K562 (cell line): ENCODE measurements around the gene PSMD11. TPM values are rescaled to one million over a fixed set of nuclear protein-coding genes. Genes with fewer than 3 reads are reported as not detected.
A peak's percentile ranks its signal among the peaks of the same experiment; 100 is the strongest.

Source experiments
- CAMTA2 ChIP-seq: fragments of 250-450 bp; sonication (Bioruptor Pico); conservative IDR thresholded peaks from 2 replicates; pipeline ENCODE4 v1.5.1; 2022
- GABPA ChIP-seq: fragments of 200-800 bp; sonication (Bioruptor generic); conservative IDR thresholded peaks from 2 replicates; pipeline ENCODE4 v1.6.1; 2016; ENCODE audit warnings: low read depth, missing genetic modification characterization, missing compliant biosample characterization
- GATAD2B ChIP-seq: fragments of 450-650 bp; IDR thresholded peaks from 2 replicates; pipeline ENCODE4 v1.6.1; 2017; ENCODE audit warnings: mild to moderate bottlenecking, borderline replicate concordance
- NCOA1 ChIP-seq: fragments of 450-650 bp; IDR thresholded peaks from 2 replicates; pipeline ENCODE4 v1.6.1; 2016; ENCODE audit warnings: low read depth
- RBFOX2 ChIP-seq: fragments of 200-400 bp; formaldehyde crosslinking; IDR thresholded peaks from 2 replicates; pipeline ENCODE4 v1.6.1; 2017; ENCODE audit warnings: low read depth, mild to moderate bottlenecking, low read length, moderate library complexity
- SRSF1 ChIP-seq: fragments of 200-400 bp; formaldehyde crosslinking; IDR thresholded peaks from 2 replicates; pipeline ENCODE4 v1.6.1; 2017; ENCODE audit warnings: mild to moderate bottlenecking, low read depth, low read length, moderate library complexity
- ZBTB1 ChIP-seq: sonication (generic); formaldehyde crosslinking; IDR thresholded peaks from 2 replicates; pipeline ENCODE4 v1.8.1; 2023; ENCODE audit warnings: missing genetic modification reagents, low read depth, mild to moderate bottlenecking, borderline replicate concordance
- ZNF197 ChIP-seq: fragments of 200-800 bp; sonication (Bioruptor generic); IDR thresholded peaks from 2 replicates; pipeline ENCODE4 v1.6.1; 2016; ENCODE audit warnings: low read depth, missing genetic modification characterization, missing compliant biosample characterization
- ZNF212 ChIP-seq: fragments of 450-650 bp; formaldehyde crosslinking; IDR thresholded peaks from 2 replicates; pipeline ENCODE4 v1.4.0; 2020; ENCODE audit warnings: mild to moderate bottlenecking
- polyA plus RNA-seq, 8 experiments: library from polyadenylated mRNA; depleted of rRNA in 4 of 8; stranded (reverse) in 5 of 8; unstranded in 3 of 8; fragments of >200 nt; fragmentation: Nextera tagmentation in 2 of 8; fragmentation: Illumina TruSeq in 1 of 8; extraction: Ambion mirVana in 2 of 8; extraction: Trizol in 1 of 8; gene quantifications; 2 replicates each; pipeline versions ENCODE4 v1.2.1 to v1.2.3, GENCODE V29; 2011 to 2014; ENCODE audit warnings: inconsistent platforms in 1 of 8, missing spikeins in 1 of 8
- total RNA-seq, 7 experiments: library from RNA; depleted of rRNA in 6 of 7; stranded (reverse); fragments of >200 nt in 6 of 7; fragmentation: Illumina TruSeq in 2 of 7; extraction: Trizol in 2 of 7; gene quantifications; 2 replicates each; pipeline versions ENCODE4 v1.2.1 to v1.2.3, GENCODE V29; 2011 to 2021; ENCODE audit warnings: low replicate concordance in 1 of 7
- TF ChIP-seq, protein P1 (sequence below): sonication (generic); formaldehyde crosslinking; IDR thresholded peaks from 2 replicates; pipeline ENCODE4 v1.8.1; 2023; ENCODE audit warnings: mild to moderate bottlenecking, missing genetic modification reagents
- TF ChIP-seq, protein P2 (sequence below): fragments of 200-600 bp; sonication (generic); IDR thresholded peaks from one replicate; pipeline ENCODE4 v1.6.1; 2012; ENCODE audit warnings: mild to moderate bottlenecking, low read depth, low read length, inconsistent platforms
- TF ChIP-seq, protein P3 (sequence below): IDR thresholded peaks from 2 replicates; pipeline ENCODE4 v1.6.1; 2014; ENCODE audit warnings: antibody characterized with exemption

PSMD11 gene
- total and polyA plus RNA-seq, 9 of the 15 experiments (the other 6 are each of a cell fraction or from before 2014, with no cell fraction given): 104 to 378 (median 158) TPM

DNA sequence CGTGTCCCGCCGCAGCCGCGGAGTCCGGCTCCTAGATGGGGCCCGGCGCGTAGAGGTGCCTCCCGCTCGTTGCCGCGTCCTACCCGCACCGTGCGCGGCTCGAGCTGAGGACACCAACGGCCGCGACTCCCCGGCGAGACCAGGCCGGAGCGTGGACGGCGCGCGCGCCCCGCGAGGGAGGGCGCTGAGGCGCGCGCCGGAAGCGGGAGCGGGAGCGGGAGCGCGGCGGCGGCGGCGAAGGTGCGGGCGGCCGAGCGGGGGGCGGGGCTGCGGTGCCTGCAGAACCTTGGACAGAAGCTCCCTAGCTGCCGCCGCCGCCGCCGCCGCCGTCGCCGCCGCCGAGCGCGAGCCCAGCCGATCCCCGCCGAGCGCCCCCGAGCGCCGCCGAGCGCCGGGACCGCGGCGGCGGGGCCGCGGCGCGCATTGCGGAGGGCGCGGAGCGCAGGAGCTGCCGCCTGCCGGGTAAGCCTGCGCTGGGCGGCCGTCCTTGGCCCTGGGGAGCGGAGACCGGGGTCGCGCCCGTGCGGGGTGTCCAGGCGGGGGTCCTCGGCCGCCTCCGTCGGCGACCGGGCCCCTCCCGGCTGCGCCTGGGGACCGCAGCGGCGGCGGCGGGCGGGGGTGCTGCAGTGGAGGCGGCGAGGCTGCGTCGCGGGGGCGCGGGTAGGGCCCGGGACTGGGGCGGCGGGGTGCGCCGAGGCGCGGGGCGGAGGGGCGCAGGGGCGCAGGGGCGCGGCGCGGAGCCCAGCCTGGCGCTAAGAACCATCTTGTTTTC, 42.6 kb downstream of the PSMD11 start, which contains the start of gene CDK5R1 (continued):
- TF ChIP-seq, protein P1, sequence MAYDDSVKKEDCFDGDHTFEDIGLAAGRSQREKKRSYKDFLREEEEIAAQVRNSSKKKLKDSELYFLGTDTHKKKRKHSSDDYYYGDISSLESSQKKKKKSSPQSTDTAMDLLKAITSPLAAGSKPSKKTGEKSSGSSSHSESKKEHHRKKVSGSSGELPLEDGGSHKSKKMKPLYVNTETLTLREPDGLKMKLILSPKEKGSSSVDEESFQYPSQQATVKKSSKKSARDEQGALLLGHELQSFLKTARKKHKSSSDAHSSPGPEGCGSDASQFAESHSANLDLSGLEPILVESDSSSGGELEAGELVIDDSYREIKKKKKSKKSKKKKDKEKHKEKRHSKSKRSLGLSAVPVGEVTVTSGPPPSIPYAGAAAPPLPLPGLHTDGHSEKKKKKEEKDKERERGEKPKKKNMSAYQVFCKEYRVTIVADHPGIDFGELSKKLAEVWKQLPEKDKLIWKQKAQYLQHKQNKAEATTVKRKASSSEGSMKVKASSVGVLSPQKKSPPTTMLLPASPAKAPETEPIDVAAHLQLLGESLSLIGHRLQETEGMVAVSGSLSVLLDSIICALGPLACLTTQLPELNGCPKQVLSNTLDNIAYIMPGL (CRISPR knock-in tag): 0 out of 2 replicates have a peak, but pooled peaks have one; percentile 69
- TF ChIP-seq, protein P2, sequence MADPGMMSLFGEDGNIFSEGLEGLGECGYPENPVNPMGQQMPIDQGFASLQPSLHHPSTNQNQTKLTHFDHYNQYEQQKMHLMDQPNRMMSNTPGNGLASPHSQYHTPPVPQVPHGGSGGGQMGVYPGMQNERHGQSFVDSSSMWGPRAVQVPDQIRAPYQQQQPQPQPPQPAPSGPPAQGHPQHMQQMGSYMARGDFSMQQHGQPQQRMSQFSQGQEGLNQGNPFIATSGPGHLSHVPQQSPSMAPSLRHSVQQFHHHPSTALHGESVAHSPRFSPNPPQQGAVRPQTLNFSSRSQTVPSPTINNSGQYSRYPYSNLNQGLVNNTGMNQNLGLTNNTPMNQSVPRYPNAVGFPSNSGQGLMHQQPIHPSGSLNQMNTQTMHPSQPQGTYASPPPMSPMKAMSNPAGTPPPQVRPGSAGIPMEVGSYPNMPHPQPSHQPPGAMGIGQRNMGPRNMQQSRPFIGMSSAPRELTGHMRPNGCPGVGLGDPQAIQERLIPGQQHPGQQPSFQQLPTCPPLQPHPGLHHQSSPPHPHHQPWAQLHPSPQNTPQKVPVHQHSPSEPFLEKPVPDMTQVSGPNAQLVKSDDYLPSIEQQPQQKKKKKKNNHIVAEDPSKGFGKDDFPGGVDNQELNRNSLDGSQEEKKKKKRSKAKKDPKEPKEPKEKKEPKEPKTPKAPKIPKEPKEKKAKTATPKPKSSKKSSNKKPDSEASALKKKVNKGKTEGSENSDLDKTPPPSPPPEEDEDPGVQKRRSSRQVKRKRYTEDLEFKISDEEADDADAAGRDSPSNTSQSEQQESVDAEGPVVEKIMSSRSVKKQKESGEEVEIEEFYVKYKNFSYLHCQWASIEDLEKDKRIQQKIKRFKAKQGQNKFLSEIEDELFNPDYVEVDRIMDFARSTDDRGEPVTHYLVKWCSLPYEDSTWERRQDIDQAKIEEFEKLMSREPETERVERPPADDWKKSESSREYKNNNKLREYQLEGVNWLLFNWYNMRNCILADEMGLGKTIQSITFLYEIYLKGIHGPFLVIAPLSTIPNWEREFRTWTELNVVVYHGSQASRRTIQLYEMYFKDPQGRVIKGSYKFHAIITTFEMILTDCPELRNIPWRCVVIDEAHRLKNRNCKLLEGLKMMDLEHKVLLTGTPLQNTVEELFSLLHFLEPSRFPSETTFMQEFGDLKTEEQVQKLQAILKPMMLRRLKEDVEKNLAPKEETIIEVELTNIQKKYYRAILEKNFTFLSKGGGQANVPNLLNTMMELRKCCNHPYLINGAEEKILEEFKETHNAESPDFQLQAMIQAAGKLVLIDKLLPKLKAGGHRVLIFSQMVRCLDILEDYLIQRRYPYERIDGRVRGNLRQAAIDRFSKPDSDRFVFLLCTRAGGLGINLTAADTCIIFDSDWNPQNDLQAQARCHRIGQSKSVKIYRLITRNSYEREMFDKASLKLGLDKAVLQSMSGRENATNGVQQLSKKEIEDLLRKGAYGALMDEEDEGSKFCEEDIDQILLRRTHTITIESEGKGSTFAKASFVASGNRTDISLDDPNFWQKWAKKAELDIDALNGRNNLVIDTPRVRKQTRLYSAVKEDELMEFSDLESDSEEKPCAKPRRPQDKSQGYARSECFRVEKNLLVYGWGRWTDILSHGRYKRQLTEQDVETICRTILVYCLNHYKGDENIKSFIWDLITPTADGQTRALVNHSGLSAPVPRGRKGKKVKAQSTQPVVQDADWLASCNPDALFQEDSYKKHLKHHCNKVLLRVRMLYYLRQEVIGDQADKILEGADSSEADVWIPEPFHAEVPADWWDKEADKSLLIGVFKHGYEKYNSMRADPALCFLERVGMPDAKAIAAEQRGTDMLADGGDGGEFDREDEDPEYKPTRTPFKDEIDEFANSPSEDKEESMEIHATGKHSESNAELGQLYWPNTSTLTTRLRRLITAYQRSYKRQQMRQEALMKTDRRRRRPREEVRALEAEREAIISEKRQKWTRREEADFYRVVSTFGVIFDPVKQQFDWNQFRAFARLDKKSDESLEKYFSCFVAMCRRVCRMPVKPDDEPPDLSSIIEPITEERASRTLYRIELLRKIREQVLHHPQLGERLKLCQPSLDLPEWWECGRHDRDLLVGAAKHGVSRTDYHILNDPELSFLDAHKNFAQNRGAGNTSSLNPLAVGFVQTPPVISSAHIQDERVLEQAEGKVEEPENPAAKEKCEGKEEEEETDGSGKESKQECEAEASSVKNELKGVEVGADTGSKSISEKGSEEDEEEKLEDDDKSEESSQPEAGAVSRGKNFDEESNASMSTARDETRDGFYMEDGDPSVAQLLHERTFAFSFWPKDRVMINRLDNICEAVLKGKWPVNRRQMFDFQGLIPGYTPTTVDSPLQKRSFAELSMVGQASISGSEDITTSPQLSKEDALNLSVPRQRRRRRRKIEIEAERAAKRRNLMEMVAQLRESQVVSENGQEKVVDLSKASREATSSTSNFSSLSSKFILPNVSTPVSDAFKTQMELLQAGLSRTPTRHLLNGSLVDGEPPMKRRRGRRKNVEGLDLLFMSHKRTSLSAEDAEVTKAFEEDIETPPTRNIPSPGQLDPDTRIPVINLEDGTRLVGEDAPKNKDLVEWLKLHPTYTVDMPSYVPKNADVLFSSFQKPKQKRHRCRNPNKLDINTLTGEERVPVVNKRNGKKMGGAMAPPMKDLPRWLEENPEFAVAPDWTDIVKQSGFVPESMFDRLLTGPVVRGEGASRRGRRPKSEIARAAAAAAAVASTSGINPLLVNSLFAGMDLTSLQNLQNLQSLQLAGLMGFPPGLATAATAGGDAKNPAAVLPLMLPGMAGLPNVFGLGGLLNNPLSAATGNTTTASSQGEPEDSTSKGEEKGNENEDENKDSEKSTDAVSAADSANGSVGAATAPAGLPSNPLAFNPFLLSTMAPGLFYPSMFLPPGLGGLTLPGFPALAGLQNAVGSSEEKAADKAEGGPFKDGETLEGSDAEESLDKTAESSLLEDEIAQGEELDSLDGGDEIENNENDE: no peak
- TF ChIP-seq CAMTA2 (CRISPR knock-in tag): 0 out of 2 replicates have a peak, but pooled peaks have one; percentile 22
- peak; percentile 43; the same call in 1 of the 2 replicates for TF ChIP-seq GABPA
- no peak for TF ChIP-seq NCOA1
- no peak for TF ChIP-seq ZNF212 (CRISPR knock-in tag)
- TF ChIP-seq ZBTB1 (CRISPR knock-in tag): peak; percentile 31; the same call in 1 of the 2 replicates
- TF ChIP-seq, protein P3, sequence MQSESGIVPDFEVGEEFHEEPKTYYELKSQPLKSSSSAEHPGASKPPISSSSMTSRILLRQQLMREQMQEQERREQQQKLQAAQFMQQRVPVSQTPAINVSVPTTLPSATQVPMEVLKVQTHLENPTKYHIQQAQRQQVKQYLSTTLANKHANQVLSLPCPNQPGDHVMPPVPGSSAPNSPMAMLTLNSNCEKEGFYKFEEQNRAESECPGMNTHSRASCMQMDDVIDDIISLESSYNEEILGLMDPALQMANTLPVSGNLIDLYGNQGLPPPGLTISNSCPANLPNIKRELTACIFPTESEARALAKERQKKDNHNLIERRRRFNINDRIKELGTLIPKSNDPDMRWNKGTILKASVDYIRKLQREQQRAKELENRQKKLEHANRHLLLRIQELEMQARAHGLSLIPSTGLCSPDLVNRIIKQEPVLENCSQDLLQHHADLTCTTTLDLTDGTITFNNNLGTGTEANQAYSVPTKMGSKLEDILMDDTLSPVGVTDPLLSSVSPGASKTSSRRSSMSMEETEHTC: no peak
- TF ChIP-seq ZNF197 (CRISPR knock-in tag): peak; percentile 77; the same call in 1 of the 2 replicates
- peak; percentile 24 for TF ChIP-seq RBFOX2
- TF ChIP-seq SRSF1: no peak
- peak; percentile 66; the same call in 1 of the 2 replicates for TF ChIP-seq GATAD2B
